HEK293T (cell line): ENCODE results near the gene IGSF3.

ENCODE experiments used
- ARNT ChIP-seq: fragments of 450-650 bp; IDR thresholded peaks from 2 replicates; pipeline ENCODE4 v1.6.1; 2017; ENCODE audit warnings: mild to moderate bottlenecking
- BHLHE40 ChIP-seq: fragments of 450-650 bp; IDR thresholded peaks from 2 replicates; pipeline ENCODE4 v1.6.1; 2016; ENCODE audit warnings: mild to moderate bottlenecking, moderate library complexity, borderline replicate concordance
- CTBP1 ChIP-seq: fragments of 450-650 bp; IDR thresholded peaks from 2 replicates; pipeline ENCODE4 v1.6.1; 2016; ENCODE audit warnings: borderline replicate concordance
- ELF4 ChIP-seq: fragments of 450-650 bp; IDR thresholded peaks from 2 replicates; pipeline ENCODE4 v1.6.1; 2017; ENCODE audit warnings: antibody characterized with exemption
- FOXA1 ChIP-seq: fragments of 450-650 bp; IDR thresholded peaks from 2 replicates; pipeline ENCODE4 v1.6.1; 2016; ENCODE audit warnings: mild to moderate bottlenecking
- FOXK2 ChIP-seq: fragments of 450-650 bp; IDR thresholded peaks from 2 replicates; pipeline ENCODE4 v1.6.1; 2016; ENCODE audit warnings: mild to moderate bottlenecking
- FOXM1 ChIP-seq: fragments of 450-650 bp; IDR thresholded peaks from 2 replicates; pipeline ENCODE4 v1.6.1; 2017; ENCODE audit warnings: mild to moderate bottlenecking, borderline replicate concordance
- HDGF ChIP-seq: fragments of 450-650 bp; IDR thresholded peaks from 2 replicates; pipeline ENCODE4 v1.6.1; 2017; ENCODE audit warnings: antibody characterized with exemption, borderline replicate concordance
- SP1 ChIP-seq: fragments of 450-650 bp; IDR thresholded peaks from 2 replicates; pipeline ENCODE4 v1.6.1; 2017
- SUZ12 ChIP-seq: fragments of 450-650 bp; IDR thresholded peaks from 2 replicates; pipeline ENCODE4 v1.6.1; 2016; ENCODE audit warnings: mild to moderate bottlenecking
- TARDBP ChIP-seq: fragments of 450-650 bp; IDR thresholded peaks from 2 replicates; pipeline ENCODE4 v1.6.1; 2016
- ZNF384 ChIP-seq: fragments of 450-650 bp; IDR thresholded peaks from 2 replicates; pipeline ENCODE4 v1.6.1; 2016
- TF ChIP-seq, protein P1 (sequence below): fragments of 450-650 bp; IDR thresholded peaks from 2 replicates; pipeline ENCODE4 v1.6.1; 2016

DNA sequence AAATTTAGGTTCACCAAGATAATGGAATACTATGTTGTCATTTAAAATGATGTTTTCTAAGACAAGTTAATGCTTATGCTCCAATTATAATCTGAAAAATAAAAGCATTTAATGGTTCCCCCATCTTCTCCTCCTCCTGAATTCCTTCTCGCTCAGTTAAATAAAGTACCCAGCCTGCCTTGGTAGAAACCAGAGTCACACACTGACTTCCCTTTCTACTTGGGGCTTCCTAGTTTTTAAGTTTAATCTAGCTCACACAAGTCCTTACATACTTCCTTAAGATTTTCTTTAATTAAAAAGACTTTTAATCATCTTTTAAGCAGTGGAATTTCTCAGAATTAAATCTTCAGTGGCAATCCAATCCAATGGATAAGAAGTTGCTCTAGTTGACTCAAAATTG, 129.6 kb downstream of the IGSF3 start:
- TF ChIP-seq ARNT (no peak), FOXM1 (no peak), CTBP1 (no peak), ZNF384 (no peak), FOXA1 (no peak), HDGF (no peak), SP1 (no peak), FOXK2 (no peak), TARDBP (no peak), ELF4 (no peak), SUZ12 (no peak), BHLHE40 (no peak)
- TF ChIP-seq, protein P1, sequence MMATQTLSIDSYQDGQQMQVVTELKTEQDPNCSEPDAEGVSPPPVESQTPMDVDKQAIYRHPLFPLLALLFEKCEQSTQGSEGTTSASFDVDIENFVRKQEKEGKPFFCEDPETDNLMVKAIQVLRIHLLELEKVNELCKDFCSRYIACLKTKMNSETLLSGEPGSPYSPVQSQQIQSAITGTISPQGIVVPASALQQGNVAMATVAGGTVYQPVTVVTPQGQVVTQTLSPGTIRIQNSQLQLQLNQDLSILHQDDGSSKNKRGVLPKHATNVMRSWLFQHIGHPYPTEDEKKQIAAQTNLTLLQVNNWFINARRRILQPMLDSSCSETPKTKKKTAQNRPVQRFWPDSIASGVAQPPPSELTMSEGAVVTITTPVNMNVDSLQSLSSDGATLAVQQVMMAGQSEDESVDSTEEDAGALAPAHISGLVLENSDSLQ, result no peak
